Smooth muscle cell of trachea (primary cell): ENCODE results near the gene XCL1. TPM values are rescaled to one million over a fixed set of nuclear protein-coding genes. Genes with fewer than 3 reads are reported as not detected.

Source experiments
- total RNA-seq: library from RNA; depleted of rRNA; stranded (reverse); fragments of >200 nt; gene quantifications from 2 replicates; pipeline ENCODE4 v1.2.1, GENCODE V29; 2014

The XCL1 gene, protein sequence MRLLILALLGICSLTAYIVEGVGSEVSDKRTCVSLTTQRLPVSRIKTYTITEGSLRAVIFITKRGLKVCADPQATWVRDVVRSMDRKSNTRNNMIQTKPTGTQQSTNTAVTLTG
- not detected in 2 replicates for total RNA-seq

DNA sequence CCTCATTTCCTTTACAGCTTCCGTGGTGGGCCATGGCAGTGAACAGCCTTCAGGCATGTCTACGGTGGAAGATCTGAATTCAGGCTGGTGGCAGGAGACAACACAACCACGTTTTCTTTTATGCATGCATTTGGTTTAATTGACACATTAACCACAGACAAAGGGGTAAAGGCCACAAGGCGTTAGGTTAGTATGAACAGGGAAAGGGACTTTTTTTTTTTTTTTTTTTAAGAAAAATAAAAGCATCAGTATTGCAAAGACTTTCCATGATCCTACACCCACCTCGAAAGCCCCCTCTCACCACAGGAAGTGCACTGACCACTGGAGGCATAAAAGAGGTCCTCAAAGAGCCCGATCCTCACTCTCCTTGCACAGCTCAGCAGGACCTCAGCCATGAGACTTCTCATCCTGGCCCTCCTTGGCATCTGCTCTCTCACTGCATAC lies at the start of gene XCL1:
XCL1 (plus strand) TSS at position 361 of the 444 bp plus-strand sequence; CDS start at position 394, 33 bp downstream.

DNA sequence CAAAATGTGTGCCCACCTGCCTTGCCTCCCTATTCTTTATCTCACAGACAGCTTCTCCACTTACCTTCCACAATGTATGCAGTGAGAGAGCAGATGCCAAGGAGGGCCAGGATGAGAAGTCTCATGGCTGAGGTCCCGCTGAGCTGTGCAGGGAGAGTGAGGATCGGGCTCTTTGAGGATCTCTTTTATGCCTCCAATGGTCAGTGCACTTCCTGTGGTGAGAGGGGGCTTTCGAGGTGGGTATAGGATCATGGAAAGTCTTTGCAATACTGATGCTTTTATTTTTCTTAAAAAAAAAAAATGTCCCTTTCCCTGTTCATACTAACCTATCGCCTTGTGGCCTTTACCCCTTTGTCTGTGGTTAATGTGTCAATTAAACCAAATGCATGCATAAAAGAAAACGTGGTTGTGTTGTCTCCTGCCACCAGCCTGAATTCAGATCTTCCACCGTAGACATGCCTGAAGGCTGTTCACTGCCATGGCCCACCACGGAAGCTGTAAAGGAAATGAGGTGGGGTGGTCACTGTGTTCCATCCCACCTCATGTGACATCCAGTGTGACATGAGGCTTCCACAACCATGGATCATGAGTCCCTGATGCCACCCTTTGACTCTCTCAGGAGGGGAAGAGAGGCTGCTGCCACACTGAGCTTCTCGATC lies 32.4 kb upstream of the XCL1 start, which contains the start of gene XCL2:
XCL2 (minus strand) TSS at position 158 of the 659 bp plus-strand sequence; CDS start at position 125, 33 bp downstream.

Other genes starting within 250 kb of the XCL1 start
- not detected in 2 replicates for gene XCL2, start 32.6 kb upstream of the XCL1 start, total RNA-seq
- gene DPT, start 152.6 kb downstream of the XCL1 start, total RNA-seq = 1.8 and 2.3 TPM in 2 replicates